ENCODE data around the gene TSC22D3.

DNA sequence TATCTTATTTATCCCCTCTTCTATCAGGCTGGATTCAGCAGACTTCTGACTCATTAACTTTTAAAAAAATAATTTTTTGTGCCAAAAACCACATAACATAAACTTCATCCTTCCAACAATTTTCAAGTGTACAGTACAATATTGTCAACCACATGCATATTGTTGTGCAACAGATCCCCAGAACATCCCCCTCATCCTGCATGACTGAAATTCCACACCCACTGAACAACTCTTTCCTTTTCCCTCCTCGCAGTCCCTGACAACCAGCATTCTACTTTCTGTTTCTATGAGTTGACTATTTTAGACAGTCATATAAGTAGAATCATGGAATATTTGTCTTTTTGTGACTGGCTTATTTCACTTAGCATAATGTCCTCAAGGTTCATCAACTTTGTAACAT, 47.9 kb upstream of the TSC22D3 start:
- no peak for TF ChIP-seq EZH2 (IDR thresholded peaks at IDR 0.05)
- TF ChIP-seq POLR2AphosphoS5 (IDR thresholded peaks at IDR 0.05; ENCODE audit: borderline replicate concordance, low read depth, low read length) = no peak
- no peak for TF ChIP-seq FOXP2 (optimal IDR thresholded peaks at IDR 0.05; ENCODE audit: control extremely low read depth, extremely low read length, insufficient read depth)

Measured in SK-N-MC (cell line).